Esophagus squamous epithelium (tissue), 4 donors: Measurements from ENCODE around the gene IFNL1.

Experiments
- POLR2A ChIP-seq, 4 donors: fragments of 450-650 bp; IDR thresholded peaks; one replicate each; pipeline ENCODE4 v1.6.1; 2017; ENCODE audit warnings: antibody characterized with exemption in 4 of 4, mild to moderate bottlenecking in 4 of 4, moderate library complexity in 3 of 4
- TF ChIP-seq, protein P1 (sequence below), 6 experiments: fragments of 450-650 bp in 4 of 6; fragments of 200-600 bp in 2 of 6; sonication (generic) in 2 of 6; IDR thresholded peaks; one replicate each; pipeline ENCODE4 v1.5.1; 2016 to 2019; ENCODE audit warnings: antibody characterized with exemption in 6 of 6, mild to moderate bottlenecking in 4 of 6, moderate library complexity in 4 of 6

DNA sequence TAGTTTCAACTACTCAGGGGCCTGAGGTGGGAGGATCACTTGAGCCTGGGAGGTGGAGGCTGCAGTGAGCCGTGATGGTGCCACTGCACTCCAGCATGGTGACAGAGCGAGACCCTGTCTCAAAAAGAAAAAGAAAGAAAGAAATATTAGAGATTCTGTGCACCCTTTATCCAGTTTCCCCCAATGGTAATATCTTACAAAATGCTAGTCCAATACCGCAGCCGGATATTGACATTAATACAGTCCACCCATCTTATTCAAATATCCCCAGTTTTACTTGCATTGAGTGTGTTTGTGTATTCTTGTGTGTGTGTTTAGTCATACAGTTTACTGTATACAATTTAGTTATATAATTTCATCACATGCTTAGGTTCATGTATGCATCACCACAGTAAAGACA lies 39.0 kb upstream of the IFNL1 start:
- TF ChIP-seq, protein P1, sequence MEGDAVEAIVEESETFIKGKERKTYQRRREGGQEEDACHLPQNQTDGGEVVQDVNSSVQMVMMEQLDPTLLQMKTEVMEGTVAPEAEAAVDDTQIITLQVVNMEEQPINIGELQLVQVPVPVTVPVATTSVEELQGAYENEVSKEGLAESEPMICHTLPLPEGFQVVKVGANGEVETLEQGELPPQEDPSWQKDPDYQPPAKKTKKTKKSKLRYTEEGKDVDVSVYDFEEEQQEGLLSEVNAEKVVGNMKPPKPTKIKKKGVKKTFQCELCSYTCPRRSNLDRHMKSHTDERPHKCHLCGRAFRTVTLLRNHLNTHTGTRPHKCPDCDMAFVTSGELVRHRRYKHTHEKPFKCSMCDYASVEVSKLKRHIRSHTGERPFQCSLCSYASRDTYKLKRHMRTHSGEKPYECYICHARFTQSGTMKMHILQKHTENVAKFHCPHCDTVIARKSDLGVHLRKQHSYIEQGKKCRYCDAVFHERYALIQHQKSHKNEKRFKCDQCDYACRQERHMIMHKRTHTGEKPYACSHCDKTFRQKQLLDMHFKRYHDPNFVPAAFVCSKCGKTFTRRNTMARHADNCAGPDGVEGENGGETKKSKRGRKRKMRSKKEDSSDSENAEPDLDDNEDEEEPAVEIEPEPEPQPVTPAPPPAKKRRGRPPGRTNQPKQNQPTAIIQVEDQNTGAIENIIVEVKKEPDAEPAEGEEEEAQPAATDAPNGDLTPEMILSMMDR (IDR thresholded peaks at IDR 0.05), result no peak
- no peak for TF ChIP-seq POLR2A (IDR thresholded peaks at IDR 0.05)
